HEK293 (cell line): ENCODE measurements around the gene KCNQ1.

Experiments
- GFI1B ChIP-seq: fragments of 450-650 bp; formaldehyde crosslinking; IDR thresholded peaks from 2 replicates; pipeline ENCODE4 v1.5.1; 2016; ENCODE audit warnings: missing biosample characterization, missing genetic modification characterization
- HOXA7 ChIP-seq: sonication (generic); formaldehyde crosslinking; IDR thresholded peaks from 2 replicates; pipeline ENCODE4 v1.8.1; 2022; ENCODE audit warnings: missing genetic modification reagents, borderline replicate concordance
- IKZF3 ChIP-seq: fragments of 450-650 bp; IDR thresholded peaks from 2 replicates; pipeline ENCODE4 v1.5.0; 2018; ENCODE audit warnings: missing biosample characterization, mild to moderate bottlenecking, missing genetic modification characterization, moderate library complexity
- KLF7 ChIP-seq: fragments of 450-650 bp; formaldehyde crosslinking; IDR thresholded peaks from 2 replicates; pipeline ENCODE4 v1.5.1; 2016; ENCODE audit warnings: missing biosample characterization, missing genetic modification characterization, borderline replicate concordance
- MYNN ChIP-seq: fragments of 450-650 bp; formaldehyde crosslinking; IDR thresholded peaks from 2 replicates; pipeline ENCODE4 v1.5.1; 2016; ENCODE audit warnings: missing biosample characterization, missing genetic modification characterization, borderline replicate concordance
- SCRT2 ChIP-seq: fragments of 450-650 bp; formaldehyde crosslinking; IDR thresholded peaks from 2 replicates; pipeline ENCODE4 v1.5.1; 2016; ENCODE audit warnings: missing biosample characterization, missing genetic modification characterization
- WT1 ChIP-seq: fragments of 450-650 bp; formaldehyde crosslinking; IDR thresholded peaks from 2 replicates; pipeline ENCODE4 v1.5.1; 2016; ENCODE audit warnings: missing biosample characterization, missing genetic modification characterization
- YY1 ChIP-seq: fragments of 450-650 bp; formaldehyde crosslinking; IDR thresholded peaks from 2 replicates; pipeline ENCODE4 v1.5.1; 2018; ENCODE audit warnings: missing biosample characterization, missing genetic modification characterization
- ZBTB20 ChIP-seq: fragments of 450-650 bp; formaldehyde crosslinking; IDR thresholded peaks from 2 replicates; pipeline ENCODE4 v1.5.1; 2016; ENCODE audit warnings: missing biosample characterization, missing genetic modification characterization
- ZBTB48 ChIP-seq: fragments of 450-650 bp; formaldehyde crosslinking; IDR thresholded peaks from 2 replicates; pipeline ENCODE4 v1.5.1; 2016; ENCODE audit warnings: missing biosample characterization, missing genetic modification characterization
- ZFP37 ChIP-seq: fragments of 450-650 bp; formaldehyde crosslinking; IDR thresholded peaks from 2 replicates; pipeline ENCODE4 v1.5.1; 2016; ENCODE audit warnings: missing biosample characterization, missing genetic modification characterization
- ZNF10 ChIP-seq: fragments of 450-650 bp; formaldehyde crosslinking; IDR thresholded peaks from 2 replicates; pipeline ENCODE4 v1.5.1; 2017; ENCODE audit warnings: missing biosample characterization, missing genetic modification characterization
- ZNF148 ChIP-seq: fragments of 450-650 bp; formaldehyde crosslinking; IDR thresholded peaks from 2 replicates; pipeline ENCODE4 v1.5.0; 2017; ENCODE audit warnings: missing biosample characterization, missing genetic modification characterization, borderline replicate concordance
- ZNF157 ChIP-seq: fragments of 450-650 bp; formaldehyde crosslinking; IDR thresholded peaks from 2 replicates; pipeline ENCODE4 v1.5.1; 2016; ENCODE audit warnings: missing biosample characterization, missing genetic modification characterization
- ZNF174 ChIP-seq: fragments of 450-650 bp; formaldehyde crosslinking; IDR thresholded peaks from 2 replicates; pipeline ENCODE4 v1.5.0; 2017; ENCODE audit warnings: missing biosample characterization, mild to moderate bottlenecking, missing genetic modification characterization
- ZNF214 ChIP-seq: fragments of 450-650 bp; formaldehyde crosslinking; IDR thresholded peaks from 2 replicates; pipeline ENCODE4 v1.5.1; 2017; ENCODE audit warnings: missing biosample characterization, mild to moderate bottlenecking, missing genetic modification characterization, borderline replicate concordance
- ZNF366 ChIP-seq: fragments of 450-650 bp; formaldehyde crosslinking; conservative IDR thresholded peaks from 2 replicates; pipeline ENCODE4 v1.5.1; 2016; ENCODE audit warnings: missing biosample characterization, missing genetic modification characterization
- ZNF394 ChIP-seq: fragments of 450-650 bp; formaldehyde crosslinking; IDR thresholded peaks from 2 replicates; pipeline ENCODE4 v1.5.1; 2016; ENCODE audit warnings: missing biosample characterization, missing genetic modification characterization, mild to moderate bottlenecking, moderate library complexity, borderline replicate concordance
- ZNF510 ChIP-seq: fragments of 450-650 bp; formaldehyde crosslinking; IDR thresholded peaks from 2 replicates; pipeline ENCODE4 v1.5.1; 2018; ENCODE audit warnings: mild to moderate bottlenecking, missing genetic modification characterization, missing biosample characterization; ENCODE audit not compliant: insufficient replicate concordance
- ZNF624 ChIP-seq: fragments of 450-650 bp; formaldehyde crosslinking; IDR thresholded peaks from 2 replicates; pipeline ENCODE4 v1.5.1; 2017; ENCODE audit warnings: missing biosample characterization, missing genetic modification characterization
- ZNF670 ChIP-seq: fragments of 450-650 bp; formaldehyde crosslinking; IDR thresholded peaks from 2 replicates; pipeline ENCODE4 v1.5.1; 2016; ENCODE audit warnings: missing biosample characterization, missing genetic modification characterization, low read depth
- ZNF692 ChIP-seq: fragments of 450-650 bp; formaldehyde crosslinking; IDR thresholded peaks from 2 replicates; pipeline ENCODE4 v1.5.1; 2016; ENCODE audit warnings: missing biosample characterization, missing genetic modification characterization
- ZNF776 ChIP-seq: fragments of 450-650 bp; formaldehyde crosslinking; IDR thresholded peaks from 2 replicates; pipeline ENCODE4 v1.5.0; 2017; ENCODE audit warnings: missing biosample characterization, missing genetic modification characterization, borderline replicate concordance
- ZNF777 ChIP-seq: fragments of 450-650 bp; formaldehyde crosslinking; IDR thresholded peaks from 2 replicates; pipeline ENCODE4 v1.5.1; 2017; ENCODE audit warnings: missing biosample characterization, missing genetic modification characterization, borderline replicate concordance
- ZNF830 ChIP-seq: fragments of 450-650 bp; IDR thresholded peaks from 2 replicates; pipeline ENCODE4 v1.5.0; 2018; ENCODE audit warnings: missing biosample characterization, missing genetic modification characterization, low read depth, mild to moderate bottlenecking, moderate library complexity
- ZNF843 ChIP-seq: fragments of 450-650 bp; formaldehyde crosslinking; IDR thresholded peaks from 2 replicates; pipeline ENCODE4 v1.5.1; 2016; ENCODE audit warnings: missing biosample characterization, missing genetic modification characterization
- ZSCAN5A ChIP-seq: fragments of 450-650 bp; formaldehyde crosslinking; IDR thresholded peaks from 2 replicates; pipeline ENCODE4 v1.5.1; 2016; ENCODE audit warnings: missing biosample characterization, missing genetic modification characterization
- TF ChIP-seq, protein P1 (sequence below): fragments of 450-650 bp; formaldehyde crosslinking; IDR thresholded peaks from 2 replicates; pipeline ENCODE4 v1.5.1; 2016; ENCODE audit warnings: missing biosample characterization, missing genetic modification characterization
- TF ChIP-seq, protein P2 (sequence below): fragments of 450-650 bp; formaldehyde crosslinking; IDR thresholded peaks from 2 replicates; pipeline ENCODE4 v1.5.1; 2017; ENCODE audit warnings: missing biosample characterization, missing genetic modification characterization

Gene KCNQ1

GRCh38 chr11:2699531-2700414 is 255.0 kb downstream of the KCNQ1 start, which contains the start of gene KCNQ1OT1 (continued):
- TF ChIP-seq ZNF148 (tag by site-specific recombination) (no peak), SCRT2 (tag by site-specific recombination) (no peak), YY1 (no peak), ZNF830 (tag by site-specific recombination) (no peak), ZBTB20 (tag by site-specific recombination) (no peak), ZNF510 (tag by site-specific recombination) (no peak), ZNF777 (tag by site-specific recombination) (no peak), ZNF692 (0 out of 2 replicates have a peak, but pooled peaks have one; percentile 9), ZFP37 (tag by site-specific recombination) (no peak), ZBTB48 (tag by site-specific recombination) (0 out of 2 replicates have a peak, but pooled peaks have one; percentile 25), MYNN (tag by site-specific recombination) (no peak), ZNF776 (tag by site-specific recombination) (no peak), KLF7 (0 out of 2 replicates have a peak, but pooled peaks have one; percentile 27), GFI1B (tag by site-specific recombination) (no peak), ZNF157 (tag by site-specific recombination) (no peak), ZNF174 (tag by site-specific recombination) (no peak), ZNF394 (tag by site-specific recombination) (peak; percentile 23; the same call in 1 of the 2 replicates), ZSCAN5A (no peak), IKZF3 (tag by site-specific recombination) (no peak), HOXA7 (no peak), ZNF670 (no peak), ZNF10 (tag by site-specific recombination) (peak; percentile 30; the same call in 1 of the 2 replicates), ZNF624 (tag by site-specific recombination) (no peak), WT1 (no peak), ZNF214 (tag by site-specific recombination) (no peak), ZNF843 (tag by site-specific recombination) (no peak), ZNF366 (tag by site-specific recombination) (no peak)
- TF ChIP-seq, protein P1, sequence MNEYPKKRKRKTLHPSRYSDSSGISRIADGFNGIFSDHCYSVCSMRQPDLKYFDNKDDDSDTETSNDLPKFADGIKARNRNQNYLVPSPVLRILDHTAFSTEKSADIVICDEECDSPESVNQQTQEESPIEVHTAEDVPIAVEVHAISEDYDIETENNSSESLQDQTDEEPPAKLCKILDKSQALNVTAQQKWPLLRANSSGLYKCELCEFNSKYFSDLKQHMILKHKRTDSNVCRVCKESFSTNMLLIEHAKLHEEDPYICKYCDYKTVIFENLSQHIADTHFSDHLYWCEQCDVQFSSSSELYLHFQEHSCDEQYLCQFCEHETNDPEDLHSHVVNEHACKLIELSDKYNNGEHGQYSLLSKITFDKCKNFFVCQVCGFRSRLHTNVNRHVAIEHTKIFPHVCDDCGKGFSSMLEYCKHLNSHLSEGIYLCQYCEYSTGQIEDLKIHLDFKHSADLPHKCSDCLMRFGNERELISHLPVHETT (tag by site-specific recombination): no peak
- TF ChIP-seq, protein P2, sequence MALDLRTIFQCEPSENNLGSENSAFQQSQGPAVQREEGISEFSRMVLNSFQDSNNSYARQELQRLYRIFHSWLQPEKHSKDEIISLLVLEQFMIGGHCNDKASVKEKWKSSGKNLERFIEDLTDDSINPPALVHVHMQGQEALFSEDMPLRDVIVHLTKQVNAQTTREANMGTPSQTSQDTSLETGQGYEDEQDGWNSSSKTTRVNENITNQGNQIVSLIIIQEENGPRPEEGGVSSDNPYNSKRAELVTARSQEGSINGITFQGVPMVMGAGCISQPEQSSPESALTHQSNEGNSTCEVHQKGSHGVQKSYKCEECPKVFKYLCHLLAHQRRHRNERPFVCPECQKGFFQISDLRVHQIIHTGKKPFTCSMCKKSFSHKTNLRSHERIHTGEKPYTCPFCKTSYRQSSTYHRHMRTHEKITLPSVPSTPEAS (tag by site-specific recombination): no peak
